GM19023 (cell line): ENCODE measurements around the gene ASPSCR1.

Source experiments
- ATAC-seq: cut with Tn5 transposase; IDR thresholded peaks from one replicate; pipeline ENCODE4 v1.9.1; 2021; ENCODE audit warnings: mild to moderate bottlenecking, moderate library complexity; ENCODE audit not compliant: unreplicated experiment

The ASPSCR1 gene

DNA sequence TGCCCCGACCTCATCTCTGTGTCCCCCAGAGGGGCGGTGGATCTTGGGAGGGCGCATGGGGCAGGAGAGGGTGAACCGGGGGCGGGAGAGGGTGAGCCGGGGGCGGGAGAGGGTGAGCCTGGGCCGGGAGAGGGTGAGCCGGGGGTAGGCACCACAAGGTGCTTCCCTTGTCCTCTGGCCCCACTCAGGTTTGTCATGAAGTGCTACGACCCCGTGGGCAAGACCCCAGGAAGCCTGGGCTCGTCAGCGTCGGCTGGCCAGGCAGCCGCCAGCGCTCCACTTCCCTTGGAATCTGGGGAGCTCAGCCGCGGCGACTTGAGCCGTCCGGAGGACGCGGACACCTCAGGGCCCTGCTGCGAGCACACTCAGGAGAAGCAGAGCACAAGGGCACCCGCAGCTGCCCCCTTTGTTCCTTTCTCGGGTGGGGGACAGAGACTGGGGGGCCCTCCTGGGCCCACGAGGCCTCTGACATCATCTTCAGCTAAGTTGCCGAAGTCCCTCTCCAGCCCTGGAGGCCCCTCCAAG, 18.9 kb downstream of the ASPSCR1 start:
- ATAC-seq: no peak

DNA sequence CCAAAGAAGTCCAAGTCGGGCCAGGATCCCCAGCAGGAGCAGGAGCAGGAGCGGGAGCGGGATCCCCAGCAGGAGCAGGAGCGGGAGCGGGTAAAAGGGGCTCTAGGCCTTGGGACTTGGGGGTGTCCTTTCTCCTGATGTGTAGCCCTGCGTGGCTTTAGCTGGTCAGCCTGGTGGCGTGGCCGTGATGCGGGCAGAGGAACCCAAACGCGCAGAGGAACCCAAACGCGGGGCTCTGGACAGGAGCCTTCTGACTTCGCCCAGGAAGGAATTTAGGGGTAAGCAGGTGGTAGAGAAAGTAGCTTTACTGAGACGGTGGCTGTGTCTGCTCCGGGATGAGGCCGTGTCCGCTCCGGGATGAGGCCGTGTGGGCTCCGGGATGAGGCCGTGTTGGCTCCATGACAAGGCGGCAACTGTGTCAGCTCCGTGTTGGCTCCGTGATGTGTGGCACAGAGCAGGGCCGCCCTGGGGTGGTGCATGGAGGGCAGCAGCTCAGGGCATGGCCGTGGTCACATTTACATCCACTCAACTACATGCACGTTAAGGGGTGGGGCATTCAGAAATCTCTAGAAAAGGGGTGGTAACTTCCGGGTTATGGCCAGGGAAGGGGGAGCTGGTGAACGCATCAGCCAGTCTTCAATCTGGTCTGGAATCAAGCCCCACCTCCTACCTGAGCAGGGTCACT, 19.5 kb downstream of the ASPSCR1 start:
- no peak for ATAC-seq

DNA sequence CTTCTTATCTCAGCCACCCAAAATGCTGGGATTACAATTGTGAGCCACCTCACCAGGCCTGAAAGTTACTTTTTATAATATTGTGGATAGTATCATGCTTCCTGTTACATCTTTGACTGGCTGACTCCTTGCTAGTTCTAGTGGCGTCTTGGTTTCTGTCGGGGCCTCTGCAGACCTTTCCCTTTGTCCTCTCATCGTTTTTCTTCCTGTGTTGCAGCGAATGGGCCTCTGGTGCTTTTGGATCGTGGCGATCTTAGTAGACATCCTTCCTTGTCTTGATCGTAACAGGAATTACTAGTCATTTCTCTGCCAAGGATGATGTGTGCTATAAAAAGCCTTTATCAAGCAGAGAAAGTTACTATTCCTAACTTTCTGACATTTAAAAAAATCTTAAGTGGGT, 20.8 kb downstream of the ASPSCR1 start:
- no peak for ATAC-seq

DNA sequence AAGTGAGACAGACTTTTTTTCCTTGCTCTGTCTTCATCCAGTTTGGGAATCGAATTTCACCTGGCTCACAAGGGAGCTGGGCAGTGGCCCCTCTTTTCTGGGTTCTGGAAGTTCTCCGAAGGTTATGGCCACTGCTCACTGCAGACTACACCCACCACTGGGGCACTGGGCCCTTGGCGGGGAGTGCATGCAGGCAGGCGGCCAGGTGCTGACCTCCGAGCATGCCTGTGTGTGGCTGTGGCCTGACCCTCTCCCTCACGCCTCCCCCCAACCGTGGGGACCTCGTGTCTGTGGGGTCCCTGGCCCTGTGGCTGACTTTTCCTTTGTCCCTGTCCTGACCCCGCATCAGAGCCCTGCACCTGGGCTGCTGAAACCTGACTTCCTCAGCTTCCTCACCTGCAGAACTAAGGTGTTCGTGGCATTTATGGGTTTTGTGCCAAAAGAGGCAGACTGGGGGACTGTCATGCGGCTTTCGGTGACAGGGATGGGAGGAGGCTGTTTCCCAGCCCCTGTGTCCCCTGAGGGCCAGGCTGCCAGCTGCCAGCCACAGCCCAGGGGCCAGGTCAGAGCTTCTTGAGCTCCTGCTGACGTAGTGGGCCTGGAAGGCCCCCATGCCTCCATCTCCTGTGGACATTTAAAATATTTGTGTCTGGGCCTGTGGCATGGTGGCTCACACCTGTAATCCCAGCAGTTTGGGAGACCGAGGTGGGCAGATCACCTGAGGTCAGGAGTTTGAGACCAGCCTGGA, 21.4 kb downstream of the ASPSCR1 start:
- ATAC-seq: no peak

DNA sequence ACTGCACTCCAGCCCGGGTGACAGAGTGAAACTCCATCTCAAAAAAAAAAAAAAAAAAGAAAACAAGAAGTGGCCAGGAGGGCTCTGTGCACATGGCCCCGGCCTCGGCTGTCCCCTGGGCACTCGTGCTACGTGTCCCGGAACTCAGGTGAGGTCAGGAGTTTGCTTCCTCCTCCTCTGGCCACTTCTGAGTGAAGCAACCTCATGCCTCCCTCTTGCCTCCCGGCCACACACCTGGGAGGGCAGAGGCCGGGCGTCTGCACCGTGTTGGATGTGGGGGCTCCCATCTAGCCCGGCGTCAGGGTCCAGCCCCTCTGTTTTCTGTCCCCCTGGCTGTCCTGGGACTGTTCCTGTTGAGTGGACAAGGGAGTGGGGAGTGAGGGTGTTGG, 22.2 kb downstream of the ASPSCR1 start:
- no peak for ATAC-seq

DNA sequence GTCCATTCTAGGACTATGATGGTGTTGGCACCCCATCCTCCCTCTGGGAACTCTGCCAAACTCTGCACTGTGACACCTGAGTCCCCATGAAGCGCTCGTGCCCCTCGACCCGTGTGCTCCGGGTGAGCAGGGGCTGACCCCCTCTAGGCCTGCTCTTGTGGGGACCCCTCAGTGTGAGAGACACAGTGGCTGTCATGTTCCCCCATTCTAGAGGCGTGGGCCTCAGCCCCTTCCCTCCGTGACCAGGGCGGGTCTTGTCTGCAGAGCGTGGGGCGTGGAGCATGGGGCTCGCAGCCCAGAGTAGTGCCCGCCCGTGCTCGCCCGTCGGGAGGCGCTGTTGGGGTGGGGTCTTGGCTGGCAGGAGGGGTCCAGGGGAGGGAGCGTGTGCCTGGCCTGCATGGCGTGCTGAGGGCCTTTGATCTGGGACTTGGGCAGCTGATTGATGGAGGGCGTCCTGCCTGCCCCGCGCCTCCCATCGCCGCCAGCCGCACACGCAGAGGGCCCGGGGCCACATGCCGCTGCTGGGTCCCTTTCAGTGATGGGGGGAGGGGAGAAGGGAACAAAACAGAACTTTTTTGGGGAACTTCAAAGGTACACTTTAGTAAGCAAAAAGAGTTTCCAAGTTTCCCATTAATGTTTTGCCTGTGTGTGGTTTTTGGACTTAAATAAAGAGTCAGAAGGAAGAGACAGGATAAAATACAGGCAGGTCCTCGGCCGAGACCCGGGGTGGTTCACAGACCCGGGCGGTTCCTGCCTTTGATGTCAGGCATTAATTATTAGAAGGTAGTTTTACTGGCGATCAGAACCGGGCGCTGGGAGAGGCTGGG, 22.8 kb downstream of the ASPSCR1 start:
- no peak for ATAC-seq

DNA sequence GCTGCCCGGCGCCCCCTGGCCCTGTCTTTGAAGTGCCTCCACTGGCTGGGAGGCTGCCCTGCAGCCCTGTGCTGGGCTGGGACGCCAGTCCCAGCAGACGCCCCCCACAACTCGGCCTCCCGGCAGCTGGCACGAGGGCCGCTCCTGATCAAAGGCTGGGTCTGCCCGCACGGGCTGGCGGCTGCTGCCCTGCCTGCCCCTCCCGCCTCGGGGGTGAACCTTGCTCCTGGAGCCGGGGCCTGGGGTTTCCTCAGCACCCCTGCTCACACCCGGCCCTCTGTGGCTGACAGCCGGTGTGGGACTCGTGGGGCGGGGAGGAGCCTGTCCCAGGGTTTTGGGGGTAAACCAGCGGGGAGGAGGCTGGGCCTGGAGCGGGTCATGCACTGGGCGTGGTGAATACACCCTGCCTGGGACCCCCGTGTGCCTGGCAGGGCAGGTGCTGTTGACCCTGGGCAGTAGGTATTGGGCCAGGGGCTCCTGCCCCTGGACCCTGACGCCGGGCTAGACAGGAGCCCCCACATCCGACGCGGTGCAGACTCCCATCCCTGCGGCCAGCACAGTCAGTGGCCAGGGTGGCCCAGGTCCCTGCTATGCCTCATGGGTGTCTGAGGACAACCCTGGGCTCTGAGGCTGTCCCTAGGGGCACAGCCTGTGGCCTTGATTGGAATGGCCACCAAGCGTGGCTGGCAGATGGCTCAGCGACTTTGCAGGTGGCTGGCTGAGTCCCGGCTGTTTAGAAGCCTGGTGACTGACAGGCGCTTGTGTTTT, 23.6 kb downstream of the ASPSCR1 start:
- ATAC-seq: no peak

DNA sequence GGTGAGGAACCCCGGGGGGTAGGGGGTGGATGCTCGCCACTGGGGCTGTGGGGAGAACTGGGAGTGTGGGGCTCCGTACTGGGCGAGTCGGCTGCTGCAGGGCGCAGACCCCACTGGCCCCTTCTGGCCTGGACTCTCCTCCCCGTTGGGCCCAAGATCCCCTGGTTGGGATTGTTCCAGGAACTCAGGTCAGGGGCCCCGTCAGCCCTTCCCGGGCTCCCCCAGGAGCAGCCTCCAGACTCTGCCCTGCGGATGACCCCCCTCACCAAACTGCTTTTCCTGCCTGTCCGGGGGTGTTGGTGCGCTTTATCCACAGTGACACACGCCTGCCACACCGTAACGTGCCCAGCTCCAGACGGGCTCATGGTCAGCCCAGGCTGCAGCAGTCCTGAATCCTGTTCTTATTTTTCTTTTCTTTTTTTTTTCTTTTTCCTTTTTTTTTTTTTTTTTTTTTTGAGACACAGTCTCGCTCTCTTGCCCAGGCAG, 24.2 kb downstream of the ASPSCR1 start:
- no peak for ATAC-seq

DNA sequence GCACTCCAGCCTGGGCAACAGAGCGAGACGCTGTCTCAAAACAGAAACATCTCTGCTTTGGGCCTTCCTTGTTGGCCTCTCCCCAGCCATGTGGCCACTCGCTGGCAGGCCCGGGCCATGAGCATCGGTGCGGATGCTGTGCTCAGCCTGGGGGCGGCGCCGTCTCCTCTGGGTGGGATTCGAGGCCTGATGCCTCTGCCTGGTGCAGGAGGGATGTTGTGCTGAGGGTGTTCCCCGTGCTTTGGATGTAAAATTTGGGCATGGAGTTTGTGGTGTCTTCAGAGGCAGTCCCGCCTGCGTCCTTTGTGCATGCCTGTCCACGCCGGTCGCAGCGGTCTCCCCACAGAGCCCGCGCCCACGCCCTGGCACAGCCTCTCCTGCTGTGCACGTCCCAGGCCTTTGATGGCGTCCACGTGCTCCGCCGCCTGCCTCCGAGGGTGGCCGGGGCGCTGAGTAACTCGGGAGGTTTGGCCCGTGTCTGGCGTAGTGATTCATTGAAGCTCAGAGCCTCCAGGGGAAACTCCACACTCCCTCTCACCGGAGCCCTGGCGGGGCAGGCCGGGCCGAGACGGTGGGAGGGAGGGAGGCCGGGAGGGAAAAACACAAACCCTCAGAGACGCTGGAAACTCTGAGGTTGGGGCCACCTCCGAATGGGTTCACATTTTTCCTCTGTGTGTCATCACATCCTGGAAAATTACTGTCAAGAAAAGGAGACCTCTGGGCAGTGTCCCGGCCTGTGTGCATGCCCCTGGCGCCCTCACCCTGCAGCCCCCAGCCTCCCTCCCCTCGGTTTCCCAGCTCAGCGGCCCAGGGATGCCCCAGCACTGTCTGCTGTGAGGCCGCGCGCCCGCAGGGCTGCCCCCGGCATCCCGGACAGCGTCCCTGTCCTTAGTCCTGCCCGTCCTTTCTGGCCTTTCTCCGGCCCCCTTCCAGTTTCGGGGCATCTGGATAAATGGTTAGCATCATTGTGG, 26.3 kb downstream of the ASPSCR1 start:
- ATAC-seq: no peak

DNA sequence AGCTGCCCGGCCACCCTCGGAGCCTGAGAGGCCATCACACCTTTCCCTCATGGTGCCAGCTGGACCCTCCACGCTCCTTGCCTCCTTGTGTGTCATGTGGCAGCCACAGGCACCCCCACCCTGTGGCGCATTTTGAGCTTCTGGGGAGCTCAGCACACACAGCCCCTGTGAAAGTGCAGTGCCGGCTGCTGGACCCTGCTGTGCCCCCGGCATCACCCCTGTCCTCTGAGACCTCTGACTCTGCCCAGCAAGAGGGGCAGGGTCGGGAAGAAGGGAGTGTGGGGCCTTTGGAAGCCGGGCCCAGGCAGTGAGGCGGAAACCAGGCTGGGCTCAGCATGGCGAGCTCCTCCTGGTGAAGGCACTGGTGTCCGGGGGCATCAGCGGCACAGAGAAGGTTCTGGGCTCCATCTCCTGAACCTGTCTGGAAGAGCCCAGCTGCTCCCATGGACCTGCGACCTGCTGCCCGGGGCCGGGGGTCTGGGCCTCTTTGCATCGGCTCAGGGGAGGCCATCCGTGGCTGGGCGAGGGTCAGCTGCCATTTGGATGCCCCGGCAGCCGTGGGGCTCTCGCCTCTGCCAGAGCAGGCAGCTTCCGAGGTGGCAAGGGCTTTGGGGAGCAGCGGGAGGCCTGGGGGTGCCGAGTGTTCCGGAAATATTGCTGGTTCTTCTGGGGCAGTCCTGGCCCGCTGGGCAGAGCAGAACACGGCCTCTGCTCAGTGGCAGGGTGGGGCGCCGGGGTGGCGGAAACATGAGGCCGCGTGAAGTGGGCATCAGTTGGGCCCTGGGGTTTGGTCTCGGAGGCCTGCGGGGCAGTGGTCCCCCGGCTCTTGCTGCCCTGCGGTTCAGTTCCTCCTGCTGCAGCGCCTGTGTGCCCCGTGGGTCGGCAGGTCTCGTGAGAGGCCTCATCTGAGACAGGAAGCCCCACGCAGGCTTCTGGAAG, 27.4 kb downstream of the ASPSCR1 start:
- ATAC-seq: no peak

DNA sequence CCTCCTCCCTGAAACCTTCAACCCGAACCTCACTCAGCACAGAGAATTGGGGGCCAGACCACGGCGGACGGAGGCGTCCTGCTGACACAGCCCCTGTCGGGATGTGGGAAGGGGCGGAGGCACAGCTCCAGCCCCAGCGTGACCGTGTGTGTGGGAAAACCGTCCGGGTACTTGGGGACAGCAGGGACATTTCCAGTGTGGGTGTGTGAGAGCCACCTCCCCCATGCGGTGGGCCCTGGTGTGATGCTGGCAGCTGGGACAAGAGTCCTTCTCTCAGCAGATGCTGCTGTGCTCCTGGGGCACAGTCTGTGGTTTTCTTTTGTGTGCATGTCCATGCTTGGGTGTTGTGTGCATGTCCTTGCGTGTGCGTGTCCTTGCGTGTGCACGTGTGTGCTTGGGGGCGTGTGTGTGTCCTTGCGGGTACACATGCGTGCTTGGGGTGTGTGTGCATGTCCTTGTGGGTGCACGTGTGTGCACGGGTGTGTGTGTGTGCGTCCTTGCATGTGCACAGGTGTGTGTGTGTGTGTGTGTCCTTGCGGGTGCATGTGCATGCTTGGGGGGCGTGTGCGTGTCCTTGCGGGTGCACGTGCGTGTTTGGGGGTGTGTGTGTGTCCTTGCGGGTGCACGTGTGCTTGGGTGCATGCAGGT, 28.4 kb downstream of the ASPSCR1 start:
- no peak for ATAC-seq

DNA sequence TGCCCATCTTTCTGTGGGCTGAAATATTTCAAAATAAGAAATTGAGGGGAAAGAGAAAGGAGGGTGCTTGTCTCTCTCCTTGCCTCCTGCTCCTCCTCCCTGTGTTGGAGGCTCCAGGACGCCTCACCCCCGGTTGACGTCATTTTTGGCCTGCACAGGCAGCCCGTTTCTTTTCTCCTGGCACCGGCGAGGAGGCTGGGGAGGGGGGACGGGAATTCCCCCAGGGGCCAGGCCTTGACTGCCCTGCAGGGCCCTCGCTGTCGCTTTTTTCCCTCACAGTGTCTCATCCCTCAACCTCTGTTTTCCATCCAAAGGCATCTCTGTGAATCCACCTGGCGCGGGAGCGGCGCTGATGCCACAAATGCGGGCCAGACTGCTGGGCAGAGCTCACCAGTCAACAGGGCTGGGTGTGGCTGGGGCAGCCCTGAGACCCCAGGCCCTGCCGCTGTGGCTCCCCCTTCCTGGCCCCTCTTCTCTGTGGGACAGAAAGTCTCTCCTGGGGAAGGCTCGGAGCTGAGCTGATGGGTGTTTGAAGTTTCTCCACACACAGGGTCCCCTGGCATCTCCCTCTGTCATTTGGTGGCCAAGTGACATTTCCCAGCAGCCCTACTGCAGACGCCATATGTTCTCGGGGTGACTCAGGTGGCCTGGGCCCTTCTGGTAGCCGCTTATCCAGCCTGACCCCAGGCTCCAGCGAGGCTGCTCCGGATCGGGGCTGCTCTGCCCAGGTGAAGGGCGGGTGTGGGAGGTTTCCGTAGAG, 29.2 kb downstream of the ASPSCR1 start:
- no peak for ATAC-seq

DNA sequence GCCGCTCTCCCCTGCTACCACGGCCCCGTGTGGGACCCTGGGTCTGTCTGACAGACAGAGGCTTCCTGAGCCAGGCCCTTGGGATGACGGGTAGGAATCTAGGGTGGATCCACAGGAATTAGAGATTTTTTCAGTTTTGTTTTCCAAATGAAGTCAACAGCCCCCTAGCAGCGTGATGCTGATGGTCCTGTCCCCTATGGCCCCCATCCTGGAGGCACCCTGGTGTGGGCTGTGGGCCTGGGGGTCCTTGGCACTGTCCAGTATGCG, 29.7 kb downstream of the ASPSCR1 start:
- ATAC-seq: no peak

DNA sequence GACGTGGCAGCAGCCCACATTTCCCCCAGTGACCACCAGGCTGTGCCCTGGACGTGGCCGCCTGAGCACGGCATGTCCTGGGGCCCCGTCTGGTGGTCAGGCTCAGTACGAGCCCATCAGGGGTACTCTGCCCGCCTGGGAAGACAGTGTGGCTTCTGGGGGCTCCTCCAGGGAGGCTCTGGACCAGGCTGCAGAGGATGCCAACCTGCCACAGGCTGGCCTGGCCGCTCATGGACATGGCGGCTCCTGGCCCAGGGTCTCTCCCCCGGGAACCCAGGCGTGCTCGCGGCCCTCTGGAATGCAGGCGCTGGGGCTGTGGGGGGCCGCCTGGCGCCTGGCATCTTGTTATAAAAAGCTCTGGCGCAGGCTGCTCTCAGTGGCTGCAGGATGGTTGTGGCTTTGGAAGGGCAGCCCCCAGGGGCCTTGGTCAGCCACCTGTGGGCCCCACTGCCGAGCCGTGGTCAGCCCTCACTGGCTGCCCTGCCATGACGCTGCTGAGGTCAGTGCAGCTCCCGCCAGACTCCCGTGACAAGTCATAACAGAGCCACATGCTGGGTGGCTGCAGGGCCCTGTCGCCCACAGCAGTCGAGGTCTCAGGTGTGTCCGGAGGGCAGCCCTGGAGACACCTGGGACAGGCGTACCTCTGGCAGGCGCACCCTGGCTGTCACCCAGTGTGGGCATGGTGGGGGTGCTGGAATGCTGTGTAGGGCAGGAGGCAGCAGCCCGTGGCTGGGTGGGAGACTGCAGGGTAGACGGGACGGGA, 30.2 kb downstream of the ASPSCR1 start:
- ATAC-seq: no peak

DNA sequence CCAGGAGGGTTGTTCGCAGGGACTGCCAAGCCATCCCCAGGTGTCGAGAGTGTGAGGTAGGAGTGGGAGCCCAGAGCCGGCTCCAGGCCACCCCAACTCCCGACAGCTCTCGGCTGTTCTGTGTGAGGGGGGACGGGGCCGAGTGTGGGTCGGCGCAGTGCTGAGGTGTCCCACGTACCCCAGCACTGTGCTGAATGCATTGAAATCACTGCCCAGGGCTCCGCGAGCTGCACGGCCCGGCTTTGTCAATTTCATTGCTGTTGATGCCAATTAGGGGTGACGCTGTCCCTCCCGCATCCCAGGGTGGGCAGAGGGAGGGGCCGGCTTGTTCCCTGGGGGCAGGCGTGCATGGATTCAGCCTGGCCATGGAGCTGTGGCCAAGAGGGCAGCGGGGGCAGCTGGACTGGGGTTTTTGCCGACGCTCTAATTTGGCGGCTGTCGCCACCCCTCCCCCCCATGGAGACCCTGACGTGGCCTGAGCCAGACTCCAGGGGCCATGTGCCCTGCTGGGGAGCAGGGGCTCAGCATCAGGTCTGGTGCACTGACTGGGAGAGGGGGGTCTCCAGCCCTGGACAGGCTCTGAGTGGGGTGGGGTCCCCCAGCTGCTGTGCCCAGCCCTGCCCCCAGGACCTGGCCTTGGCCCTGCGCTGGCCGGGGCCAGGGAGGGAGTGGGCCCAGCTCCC, 31.0 kb downstream of the ASPSCR1 start:
- no peak for ATAC-seq

DNA sequence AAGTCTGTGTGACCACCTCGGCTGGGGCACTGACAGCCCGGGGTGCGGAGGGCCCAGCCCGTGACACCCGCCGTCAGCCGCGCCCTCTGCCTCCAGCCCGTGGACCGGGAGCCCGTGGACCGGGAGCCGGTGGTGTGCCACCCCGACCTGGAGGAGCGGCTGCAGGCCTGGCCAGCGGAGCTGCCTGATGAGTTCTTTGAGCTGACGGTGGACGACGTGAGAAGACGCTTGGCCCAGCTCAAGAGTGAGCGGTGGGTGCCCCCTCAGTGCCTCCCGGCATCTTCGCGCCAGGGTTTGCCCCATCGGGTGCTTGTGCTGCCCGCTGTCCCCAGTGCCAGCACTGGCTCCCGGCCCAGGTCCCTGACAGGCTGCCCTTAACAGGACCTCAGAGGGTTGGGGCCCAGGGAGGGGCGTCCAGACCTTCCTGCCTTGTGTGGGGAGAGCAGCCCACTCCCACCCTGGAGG, 31.5 kb downstream of the ASPSCR1 start:
- ATAC-seq: no peak
